Measurements from ENCODE around the gene DLD. TPM values are rescaled to one million over a fixed set of nuclear protein-coding genes. Genes with fewer than 3 reads are reported as not detected.
"Not testable (repeated sequence)": the region's sequence is repeated elsewhere in the genome, so short reads cannot be mapped to it uniquely, and the experiment has no call there.

DLD gene
- total RNA-seq, 2 donors from 2014 or later, result 119 to 183 TPM

DNA sequence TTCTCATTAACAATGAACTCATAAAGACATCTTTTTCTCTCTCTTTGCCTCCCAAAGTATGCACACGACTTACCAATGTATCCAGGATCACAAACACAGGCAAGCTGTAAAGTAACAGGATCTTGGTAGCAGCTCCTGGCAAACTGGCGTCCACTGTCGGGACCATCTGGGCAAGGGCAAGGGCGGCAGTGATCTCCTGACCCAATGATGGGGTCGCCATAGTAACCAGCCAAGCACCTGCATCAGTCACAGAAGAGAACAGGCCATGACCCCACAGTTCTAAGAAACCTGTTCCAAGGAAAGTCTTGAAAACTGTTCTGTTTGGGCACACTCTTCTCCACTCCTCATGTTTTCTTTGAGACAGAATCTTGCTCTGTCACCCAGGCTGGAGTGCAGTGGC lies 64.4 kb downstream of the DLD start:
- Histone ChIP-seq H3K4me1 (no peaks in the 10 kb centered on the region), H3K27me3 (no peaks in the 10 kb centered on the region), H3K9ac (ENCODE audit: low read depth in 2 of 2, low read length in 2 of 2) (no peak overlapping the region), H3K9me3 (no peaks in the 10 kb centered on the region), H3K36me3 (peaks cover 29% of the 10 kb centered on the region), H3K4me3 (no peak overlapping the region), H3K27ac (no peak overlapping the region)
- TF ChIP-seq CTCF (IDR thresholded peaks at IDR 0.05), result no peak
- DNase-seq, result no peak
- intact Hi-C loops (cut with DNase I), result no loop called here

GRCh38 chr7:107956950-107957349 lies 66.0 kb downstream of the DLD start:
- H3K27ac ChIP-seq; H3K27me3 ChIP-seq; H3K4me1 ChIP-seq; H3K9ac ChIP-seq (ENCODE audit: low read depth in 2 of 2, low read length in 2 of 2); DNase-seq; H3K9me3 ChIP-seq; H3K4me3 ChIP-seq; intact Hi-C loops (cut with DNase I): not testable (repeated sequence)
- peaks cover 26% of the 10 kb centered on the region for H3K36me3 ChIP-seq

GRCh38 chr7:107957436-107957835 lies 66.5 kb downstream of the DLD start:
- Histone ChIP-seq H3K4me3 (no peak overlapping the region), H3K27ac (no peak overlapping the region), H3K9me3 (no peaks in the 10 kb centered on the region), H3K9ac (ENCODE audit: low read depth in 2 of 2, low read length in 2 of 2) (no peak overlapping the region), H3K36me3 (peaks cover 21% of the 10 kb centered on the region), H3K27me3 (no peaks in the 10 kb centered on the region), H3K4me1 (no peaks in the 10 kb centered on the region)
- TF ChIP-seq CTCF (IDR thresholded peaks at IDR 0.05), result no peak
- intact Hi-C loops (cut with DNase I), result no loop called here
- DNase-seq, result no peak

DNA sequence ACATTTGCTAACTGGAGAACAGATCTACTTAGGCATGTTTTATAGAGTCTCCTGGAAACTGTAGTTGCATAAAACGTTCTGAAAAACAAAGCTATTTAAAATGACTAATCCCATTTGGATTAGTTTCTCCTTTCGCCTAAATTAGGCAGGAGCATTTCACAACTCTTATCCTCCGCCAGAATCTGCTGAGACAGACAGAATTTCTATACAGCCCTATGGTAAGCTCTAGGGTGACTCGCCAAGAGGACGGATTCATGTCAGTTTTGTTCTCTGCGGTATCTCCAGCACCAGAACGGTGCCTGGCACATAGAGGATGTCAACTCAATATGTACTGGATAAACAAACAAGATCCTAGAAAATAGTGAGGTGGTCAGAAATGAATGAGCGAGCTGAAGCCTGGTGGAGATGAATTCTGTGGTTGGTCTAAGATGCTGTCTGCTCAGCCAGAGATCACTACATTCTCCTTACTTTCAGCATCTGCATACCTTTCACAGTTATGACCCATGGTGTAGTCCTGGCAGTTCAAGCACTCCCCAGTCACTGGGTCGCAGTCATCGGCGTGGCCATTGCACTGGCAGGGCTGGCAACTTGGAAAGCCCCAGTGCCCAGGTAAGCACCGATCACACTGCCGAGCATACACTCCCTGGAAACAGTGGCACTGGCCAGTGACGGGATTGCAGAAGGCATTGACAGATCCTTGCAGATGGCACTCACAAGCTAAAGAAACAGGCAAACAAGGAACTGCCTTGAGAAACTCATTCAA lies 68.0 kb downstream of the DLD start:
- peaks cover 11% of the 10 kb centered on the region for H3K36me3 ChIP-seq
- intact Hi-C loops (cut with DNase I), result no loop called here
- no peak overlapping the region for H3K27ac ChIP-seq
- no peaks in the 10 kb centered on the region for H3K27me3 ChIP-seq
- no peak overlapping the region for H3K4me3 ChIP-seq
- H3K9ac ChIP-seq (ENCODE audit: low read depth in 2 of 2, low read length in 2 of 2), result no peak overlapping the region
- no peak for DNase-seq
- no peak for TF ChIP-seq CTCF (IDR thresholded peaks at IDR 0.05)
- H3K9me3 ChIP-seq, result no peaks in the 10 kb centered on the region
- H3K4me1 ChIP-seq, result no peaks in the 10 kb centered on the region

- TF ChIP-seq CTCF (IDR thresholded peaks at IDR 0.05), result no peak
- Histone ChIP-seq H3K36me3 (peaks cover 14% of the 10 kb centered on the region), H3K4me3 (no peak overlapping the region), H3K4me1 (no peaks in the 10 kb centered on the region), H3K27me3 (no peaks in the 10 kb centered on the region), H3K9ac (ENCODE audit: low read depth in 2 of 2, low read length in 2 of 2) (no peak overlapping the region), H3K9me3 (no peaks in the 10 kb centered on the region), H3K27ac (no peak overlapping the region)
- DNase-seq, result no peak
- intact Hi-C loops (cut with DNase I), result no loop called here
Measured at GRCh38 chr7:107959527-107959898, 68.5 kb downstream of the DLD start.

- H3K4me1 ChIP-seq, result no peaks in the 10 kb centered on the region
- intact Hi-C loops (cut with DNase I), result no loop called here
Measured at GRCh38 chr7:107960272-107960671, 69.3 kb downstream of the DLD start.

More at GRCh38 chr7:107960272-107960671, 69.3 kb downstream of the DLD start:
- H3K9ac ChIP-seq (ENCODE audit: low read depth in 2 of 2, low read length in 2 of 2), result no peak overlapping the region
- no peak for TF ChIP-seq CTCF (IDR thresholded peaks at IDR 0.05)
- no peak for DNase-seq
- H3K4me3 ChIP-seq, result no peak overlapping the region
- no peak overlapping the region for H3K27ac ChIP-seq
- peaks cover 14% of the 10 kb centered on the region for H3K36me3 ChIP-seq
- H3K9me3 ChIP-seq, result no peaks in the 10 kb centered on the region
- no peaks in the 10 kb centered on the region for H3K27me3 ChIP-seq
